Stimulated activated CD8-positive, alpha-beta memory T cell treated with anti-CD3 and anti-CD28 coated beads, Interleukin-15, amount 100 ng/mL, for 48 hours (primary cell): Measurements from ENCODE around the gene RUBCNL.

ENCODE experiments used
- DNase-seq, 2 donors: peaks; one replicate each; pipeline ENCODE4 v3.0.0-alpha.2; 2020; ENCODE audit warnings: low read depth in 2 of 2

The RUBCNL gene

DNA sequence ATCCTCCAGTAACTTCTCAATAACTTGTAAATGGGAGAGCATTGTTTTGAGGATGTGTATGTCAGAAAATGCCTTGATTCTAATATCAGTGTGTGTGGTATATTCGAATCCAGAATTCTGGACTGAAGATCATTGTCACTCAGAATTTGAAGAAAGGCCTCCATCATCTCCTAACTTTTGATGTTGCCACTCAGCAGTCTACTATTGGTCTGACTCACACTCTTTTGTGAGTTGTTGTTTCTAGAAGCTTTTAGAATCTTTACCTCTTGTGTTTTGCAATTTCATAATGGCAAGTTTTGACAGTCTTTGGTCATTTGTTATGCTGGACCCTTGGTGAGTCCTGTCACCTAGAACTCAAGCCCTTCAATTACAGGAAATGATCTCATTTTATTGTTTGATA, 77.0 kb downstream of the RUBCNL start:
- no peak for DNase-seq

DNA sequence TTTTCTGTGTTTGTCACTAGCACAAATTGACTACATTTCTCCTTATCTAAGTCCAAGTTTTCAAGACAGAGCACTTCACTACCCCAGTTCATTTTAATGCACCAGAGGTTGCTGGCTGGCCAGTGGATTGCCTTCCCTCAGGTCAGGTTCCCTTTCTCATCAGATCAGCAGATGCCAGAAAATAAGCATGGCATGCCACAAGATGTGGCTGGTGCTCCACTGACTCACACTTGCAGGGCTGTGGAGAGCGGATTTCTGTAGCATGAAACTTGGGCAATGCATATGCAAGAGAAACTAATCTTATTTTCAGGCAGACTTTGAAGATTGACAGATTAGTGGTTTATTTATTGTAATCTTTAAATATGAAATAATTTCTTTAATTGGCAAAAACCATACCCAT, 79.5 kb downstream of the RUBCNL start:
- DNase-seq = no peak

DNA sequence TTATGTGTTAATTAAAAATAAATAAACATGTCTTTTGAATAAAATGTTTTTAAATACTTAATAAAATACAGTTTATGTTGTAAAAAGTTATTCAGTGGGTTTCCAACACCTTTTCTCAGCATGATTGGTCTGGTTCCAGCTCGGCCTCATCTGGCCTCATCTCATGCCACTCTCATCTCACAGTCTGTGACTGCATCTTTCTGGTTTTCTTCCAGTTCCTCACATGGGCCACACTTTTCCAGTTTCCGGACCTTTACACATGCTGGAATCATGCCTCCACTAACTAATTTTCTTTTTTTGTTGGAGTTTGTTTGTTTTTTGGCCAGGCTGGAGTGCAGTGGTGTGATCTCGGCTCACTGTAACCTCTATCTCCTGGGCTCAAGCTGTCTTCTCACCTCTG, 82.5 kb downstream of the RUBCNL start:
- DNase-seq = no peak

DNA sequence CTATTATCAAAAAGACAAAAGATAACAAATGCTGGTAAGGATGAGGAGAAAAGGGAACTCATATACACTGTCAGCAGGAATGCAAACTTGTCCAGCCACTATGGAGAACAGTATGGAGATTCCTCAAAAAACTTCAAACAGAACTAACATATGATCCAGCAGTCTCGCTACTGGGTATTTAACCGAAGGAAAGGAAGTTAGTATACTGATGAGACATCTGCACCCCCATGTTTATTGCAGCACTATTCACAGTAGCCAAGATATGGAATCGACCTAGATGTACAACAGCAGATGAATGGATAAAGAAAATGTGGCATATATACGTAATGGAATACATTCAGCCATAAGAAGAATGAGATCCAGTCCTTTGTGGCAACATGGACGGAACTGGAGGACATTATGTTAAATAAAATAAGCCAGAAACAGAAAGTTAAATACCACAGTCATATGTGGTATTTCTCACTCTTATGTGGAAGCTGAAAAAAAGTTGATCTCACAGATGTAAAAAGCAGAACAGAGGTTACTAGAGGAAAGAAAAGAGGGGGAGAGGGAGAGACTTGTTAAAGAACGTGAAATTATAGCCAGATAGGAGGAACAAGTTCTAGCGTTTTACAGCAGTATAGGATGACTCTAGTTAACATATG, 83.2 kb downstream of the RUBCNL start:
- no peak for DNase-seq

DNA sequence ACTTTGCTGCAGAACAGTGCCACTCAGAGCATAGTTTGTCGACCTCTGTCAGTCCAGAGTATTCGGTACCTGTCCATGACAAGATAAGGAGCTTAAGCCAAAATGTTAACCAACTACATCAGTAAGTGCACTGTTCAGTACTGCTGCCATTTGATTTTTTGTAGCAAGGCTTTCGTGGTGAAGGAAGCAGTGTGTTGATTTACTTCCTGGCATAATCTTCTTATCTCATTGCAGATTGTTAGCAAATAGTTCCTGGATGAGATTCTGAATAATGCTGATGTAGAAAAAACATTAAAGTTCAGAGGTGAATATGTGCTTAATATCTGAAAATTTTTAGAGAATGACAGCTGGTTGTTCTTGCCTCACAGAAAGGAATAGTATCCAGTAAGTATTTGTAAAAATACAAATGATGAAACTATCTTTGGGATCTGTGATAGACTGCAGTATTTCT, 89.7 kb downstream of the RUBCNL start:
- no peak for DNase-seq

DNA sequence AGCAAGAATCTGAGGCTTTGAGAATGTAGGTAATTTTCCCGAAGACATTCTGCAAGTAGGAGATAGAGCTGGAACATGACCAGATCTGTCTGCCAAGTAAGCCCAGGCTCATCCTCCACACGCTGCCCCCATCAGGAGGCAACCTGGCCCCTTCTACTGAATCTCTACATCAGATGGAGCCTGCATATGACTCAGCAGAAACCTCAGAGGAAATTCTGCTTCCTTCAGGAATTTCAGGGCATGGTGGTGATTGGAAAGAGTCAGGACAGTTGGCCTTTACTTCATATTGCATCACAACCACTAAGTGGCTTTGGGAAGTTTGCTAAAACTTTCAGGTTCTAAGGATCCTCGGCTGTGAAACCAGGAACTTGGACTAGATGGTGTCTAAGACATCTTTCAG, 90.1 kb downstream of the RUBCNL start:
- no peak for DNase-seq

DNA sequence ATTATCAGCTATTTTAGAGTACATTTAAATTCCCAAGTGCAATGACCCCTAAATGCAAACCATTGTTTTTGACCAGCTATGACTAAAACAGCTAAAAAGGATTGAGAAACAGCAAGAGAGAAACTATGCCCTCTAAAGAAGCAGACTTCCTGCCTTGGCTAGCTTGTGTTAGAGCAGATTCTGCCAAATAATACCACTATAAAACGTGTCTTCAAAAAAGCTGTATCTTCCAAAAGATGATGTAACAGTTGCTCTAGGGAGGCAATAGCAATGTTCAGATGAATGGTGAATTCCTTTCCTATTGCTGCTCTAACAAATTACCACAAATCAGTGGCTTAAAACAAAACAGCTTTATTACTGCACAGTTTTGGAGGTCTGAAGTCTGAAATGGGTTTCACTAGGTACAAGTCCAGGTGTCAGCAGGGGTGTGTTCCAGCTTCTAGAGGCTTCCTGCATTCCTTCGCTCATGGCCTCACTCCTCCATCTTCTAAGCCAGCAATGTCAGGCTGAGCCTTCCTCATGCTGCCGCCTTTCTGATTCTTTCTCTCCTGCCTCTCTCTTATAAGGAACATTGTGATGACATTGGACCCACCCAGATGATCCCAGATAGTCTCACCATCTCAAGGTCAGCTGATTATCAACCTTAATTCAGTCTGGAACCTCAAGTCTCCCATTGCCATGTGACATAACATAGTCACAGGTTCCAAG, 90.8 kb downstream of the RUBCNL start:
- DNase-seq = no peak

DNA sequence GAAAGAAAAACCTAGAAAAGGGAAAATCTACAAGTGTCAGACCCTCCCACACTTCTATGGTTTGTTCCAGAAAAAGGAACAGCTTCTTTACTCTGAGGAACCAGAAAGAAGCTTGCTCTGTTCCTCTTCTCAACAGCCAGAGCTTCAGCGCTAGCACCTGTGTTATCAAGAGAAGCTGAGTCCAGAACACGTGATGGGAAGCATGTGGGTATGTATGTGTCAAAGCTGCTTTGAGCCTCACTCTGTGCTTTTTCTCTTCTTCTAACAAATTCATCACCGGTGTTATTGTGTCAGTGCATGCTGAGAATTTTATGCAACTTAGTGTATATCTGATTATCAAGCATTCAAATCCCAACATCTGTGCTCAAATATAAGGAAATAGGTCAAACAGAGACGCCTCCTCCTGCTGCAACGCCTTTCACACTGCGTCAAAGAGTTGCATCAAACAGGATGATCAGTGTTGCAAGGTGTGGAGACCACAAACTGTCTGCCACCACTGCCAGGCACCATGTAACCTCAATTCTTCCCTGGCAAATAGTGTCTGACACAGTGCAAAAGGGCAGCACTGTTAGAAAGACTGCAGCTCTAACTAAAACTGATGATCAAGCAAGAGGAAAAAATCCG, 91.4 kb downstream of the RUBCNL start:
- peak; percentile 24 to 44 for DNase-seq

DNA sequence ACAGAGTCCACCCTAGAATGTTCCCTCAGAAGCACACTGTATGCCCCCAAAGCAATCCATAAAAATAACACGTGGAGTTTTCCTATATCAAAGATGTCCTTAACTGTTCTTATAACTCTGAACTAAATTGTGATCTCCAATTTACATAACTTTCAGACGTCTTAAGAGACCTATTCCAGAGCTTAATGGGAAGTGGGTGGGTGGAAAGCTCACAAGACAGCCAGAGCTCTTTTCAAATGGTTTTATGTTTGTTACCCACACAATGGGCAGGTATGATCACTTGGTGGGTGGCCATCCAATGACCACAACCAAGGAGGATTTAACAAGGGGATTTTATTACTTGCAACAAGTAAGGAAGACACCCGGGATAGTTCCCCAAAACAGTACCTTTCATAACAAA, 93.6 kb downstream of the RUBCNL start:
- no peak for DNase-seq
